ENCODE results near the gene PCSK6.

The PCSK6 gene

GRCh38 chr15:101327147-101327740 is 162.3 kb downstream of the PCSK6 start:
- TF ChIP-seq CTCF (IDR thresholded peaks at IDR 0.05; ENCODE audit: low read length, missing control alignments): no peak
- no peak for DNase-seq (ENCODE audit: low read depth)
- no peak overlapping the region for H3K4me3 ChIP-seq (replicated peaks; ENCODE audit: low read depth, low read length)

GRCh38 chr15:101326462-101327146 is 162.9 kb downstream of the PCSK6 start:
- H3K4me3 ChIP-seq (replicated peaks; ENCODE audit: low read depth, low read length): no peak overlapping the region
- DNase-seq (ENCODE audit: low read depth): no peak
- no peak for TF ChIP-seq CTCF (IDR thresholded peaks at IDR 0.05; ENCODE audit: low read length, missing control alignments)

GRCh38 chr15:101326026-101326315 is 163.5 kb downstream of the PCSK6 start:
- DNase-seq (ENCODE audit: low read depth): no peak
- H3K4me3 ChIP-seq (replicated peaks; ENCODE audit: low read depth, low read length): no peak overlapping the region
- no peak for TF ChIP-seq CTCF (IDR thresholded peaks at IDR 0.05; ENCODE audit: low read length, missing control alignments)

- no peak overlapping the region for H3K4me3 ChIP-seq (replicated peaks; ENCODE audit: low read depth, low read length)
- TF ChIP-seq CTCF (IDR thresholded peaks at IDR 0.05; ENCODE audit: low read length, missing control alignments): no peak
- no peak for DNase-seq (ENCODE audit: low read depth)
Measured at GRCh38 chr15:101325263-101326025, 164.1 kb downstream of the PCSK6 start.

- TF ChIP-seq CTCF (IDR thresholded peaks at IDR 0.05; ENCODE audit: low read length, missing control alignments): no peak
- DNase-seq (ENCODE audit: low read depth): no peak
- no peak overlapping the region for H3K4me3 ChIP-seq (replicated peaks; ENCODE audit: low read depth, low read length)
Measured at GRCh38 chr15:101324524-101325177, 164.9 kb downstream of the PCSK6 start.

GRCh38 chr15:101323793-101324523 is 165.5 kb downstream of the PCSK6 start:
- TF ChIP-seq CTCF (IDR thresholded peaks at IDR 0.05; ENCODE audit: low read length, missing control alignments): no peak
- no peak overlapping the region for H3K4me3 ChIP-seq (replicated peaks; ENCODE audit: low read depth, low read length)
- DNase-seq (ENCODE audit: low read depth): no peak

Data from fibroblast of pulmonary artery (primary cell).